ENCODE results near the gene ATP11C.
"Not testable (repeated sequence)": the region's sequence is repeated elsewhere in the genome, so short reads cannot be mapped to it uniquely, and the experiment has no call there.

The ATP11C gene

DNA sequence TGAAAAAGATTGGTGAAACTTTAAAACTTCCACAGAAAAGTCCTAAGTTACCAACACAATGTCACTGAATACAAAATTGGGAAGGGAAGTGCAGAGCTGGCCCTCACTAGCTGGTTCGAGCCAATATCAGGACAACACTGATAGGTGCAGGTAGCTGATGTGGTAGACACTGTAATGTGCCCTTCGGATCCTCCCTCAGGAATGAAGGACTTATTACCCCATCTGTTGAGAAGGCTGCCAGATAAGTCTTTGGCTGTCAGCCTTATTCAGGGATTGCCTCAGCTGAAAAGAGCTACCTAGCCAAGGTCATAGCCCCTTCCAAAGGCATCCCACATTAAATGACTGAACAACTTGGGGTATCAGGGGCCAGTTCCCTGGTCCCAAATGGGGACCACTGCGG, 230.2 kb downstream of the ATP11C start:
- DNase-seq, result no peak

- no peak for DNase-seq
These were observed 239.9 kb downstream of the ATP11C start for GRCh38 chrX:139692908-139693307.

DNA sequence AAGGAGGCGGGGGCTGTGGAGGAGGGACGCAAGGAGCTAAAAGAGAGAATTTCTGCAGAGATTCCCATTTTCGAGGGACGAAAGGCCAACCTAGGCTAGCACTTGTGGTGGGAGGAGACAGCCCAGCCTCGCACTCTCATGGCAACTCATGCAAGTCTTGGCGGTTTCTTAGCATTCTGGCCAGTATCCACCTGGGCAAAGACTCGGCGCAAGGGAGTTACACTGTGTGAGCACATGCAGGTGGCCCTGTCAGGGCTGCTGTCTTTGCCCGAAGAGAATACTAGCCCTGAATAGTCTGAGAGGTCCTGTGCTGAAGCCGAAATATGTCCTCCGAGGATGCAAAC, 240.4 kb downstream of the ATP11C start:
- DNase-seq, result no peak

- DNase-seq, result no peak
These were observed 240.9 kb downstream of the ATP11C start for GRCh38 chrX:139691843-139692505.

- no peak for DNase-seq
These were observed 241.4 kb downstream of the ATP11C start for GRCh38 chrX:139691493-139691842.

DNA sequence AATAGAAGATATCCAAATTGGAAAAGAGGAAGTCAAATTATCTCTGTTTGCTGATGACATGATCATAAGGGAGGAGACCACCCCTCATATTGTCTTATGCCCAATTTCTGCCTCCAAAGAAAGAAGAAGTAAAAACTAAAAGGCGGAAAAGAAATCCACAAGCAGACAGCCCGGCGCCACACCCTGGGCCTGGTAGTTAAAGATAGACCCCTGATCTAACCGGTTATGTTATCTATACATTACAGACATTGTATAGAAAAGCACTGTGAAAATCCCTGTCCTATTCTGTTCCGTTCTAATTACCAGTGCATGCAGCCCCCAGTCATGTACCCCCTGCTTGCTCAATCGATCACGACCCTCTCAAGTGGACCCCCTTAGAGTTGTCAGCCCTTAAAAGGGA, 247.7 kb downstream of the ATP11C start:
- DNase-seq, result not testable (repeated sequence)

GRCh38 chrX:139680356-139680755, 252.5 kb downstream of the ATP11C start:
- no peak for DNase-seq

Measured in activated CD4-positive, alpha-beta T cell treated with anti-CD3 and anti-CD28 coated beads, Interleukin-2, amount 50 U/mL, for 1 hour (primary cell).